H9 (cell line): ENCODE data around the gene TPD52L2. TPM values are rescaled to one million over a fixed set of nuclear protein-coding genes. Genes with fewer than 3 reads are reported as not detected.

Experiments
- DNase-seq: peaks from one replicate; pipeline ENCODE4 v3.0.0-alpha.2; 2017
- H2AFZ ChIP-seq: one replicate; pipeline ENCODE4 v1.6.1; 2013; ENCODE audit warnings: mild to moderate bottlenecking, low read length, control low read depth, moderate library complexity
- H2AK5ac ChIP-seq: 2 replicates; pipeline ENCODE4 v1.6.1; 2013; ENCODE audit warnings: low read length, control low read depth, mixed read lengths; ENCODE audit not compliant: insufficient read length
- H2BK120ac ChIP-seq: one replicate; pipeline ENCODE4 v1.6.1; 2013; ENCODE audit warnings: low read depth, mild to moderate bottlenecking, low read length, control low read depth, inconsistent platforms; ENCODE audit not compliant: poor library complexity, severe bottlenecking
- H2BK12ac ChIP-seq: 2 replicates; pipeline ENCODE4 v1.6.1; 2013; ENCODE audit warnings: low read length, control low read depth, mixed read lengths, low read depth; ENCODE audit not compliant: insufficient read length
- H2BK15ac ChIP-seq: 2 replicates; pipeline ENCODE4 v1.6.1; 2013; ENCODE audit warnings: low read depth, low read length, control low read depth
- H2BK20ac ChIP-seq: one replicate; pipeline ENCODE4 v1.6.1; 2013; ENCODE audit warnings: low read depth, mild to moderate bottlenecking, low read length, control low read depth, inconsistent platforms; ENCODE audit not compliant: poor library complexity, severe bottlenecking
- H2BK5ac ChIP-seq: 2 replicates; pipeline ENCODE4 v1.6.1; 2013; ENCODE audit warnings: low read length, control low read depth, mixed read lengths; ENCODE audit not compliant: insufficient read length
- H3K14ac ChIP-seq: 2 replicates; pipeline ENCODE4 v1.6.1; 2013; ENCODE audit warnings: low read length, control low read depth; ENCODE audit not compliant: insufficient read depth
- H3K18ac ChIP-seq: 2 replicates; pipeline ENCODE4 v1.6.1; 2013; ENCODE audit warnings: low read depth, mild to moderate bottlenecking, mixed read lengths, low read length, control low read depth; ENCODE audit not compliant: insufficient read length
- H3K23ac ChIP-seq: 2 replicates; pipeline ENCODE4 v1.6.1; 2013; ENCODE audit warnings: low read length, control low read depth, mixed read lengths, low read depth; ENCODE audit not compliant: insufficient read length
- H3K23me2 ChIP-seq: 2 replicates; pipeline ENCODE4 v1.6.1; 2013; ENCODE audit warnings: low read depth, mild to moderate bottlenecking, mixed read lengths, low read length, control low read depth; ENCODE audit not compliant: insufficient read length, poor library complexity, severe bottlenecking
- H3K27ac ChIP-seq: 2 replicates; pipeline ENCODE4 v1.5.1; 2013; ENCODE audit warnings: low read length, control low read depth, mixed read lengths, low read depth; ENCODE audit not compliant: insufficient read length
- H3K27me3 ChIP-seq: 2 replicates; pipeline ENCODE4 v1.6.1; 2013; ENCODE audit warnings: low read length, control low read depth, inconsistent platforms; ENCODE audit not compliant: insufficient read depth
- H3K4ac ChIP-seq: 2 replicates; pipeline ENCODE4 v1.6.1; 2013; ENCODE audit warnings: low read depth, mild to moderate bottlenecking, control low read depth, inconsistent platforms, low read length, moderate library complexity
- H3K4me1 ChIP-seq: 2 replicates; pipeline ENCODE4 v1.6.1; 2013; ENCODE audit warnings: low read length, control low read depth, inconsistent platforms; ENCODE audit not compliant: insufficient read depth
- H3K4me2 ChIP-seq: 2 replicates; pipeline ENCODE4 v1.6.1; 2013; ENCODE audit warnings: low read length, control low read depth, mixed read lengths; ENCODE audit not compliant: insufficient read length, insufficient read depth
- H3K56ac ChIP-seq: 2 replicates; pipeline ENCODE4 v1.6.1; 2013; ENCODE audit warnings: low read depth, mild to moderate bottlenecking, mixed read lengths, low read length, control low read depth; ENCODE audit not compliant: insufficient read length
- H3K79me1 ChIP-seq: 2 replicates; pipeline ENCODE4 v1.6.1; 2013; ENCODE audit warnings: low read depth, mild to moderate bottlenecking, moderate library complexity, low read length, control low read depth, inconsistent platforms; ENCODE audit not compliant: insufficient read depth, poor library complexity, severe bottlenecking
- H3K79me2 ChIP-seq: 2 replicates; pipeline ENCODE4 v1.6.1; 2013; ENCODE audit warnings: low read length, control low read depth, inconsistent platforms; ENCODE audit not compliant: insufficient read depth
- H3K9ac ChIP-seq: 2 replicates; pipeline ENCODE4 v1.6.1; 2013; ENCODE audit warnings: low read length, control low read depth, mixed read lengths; ENCODE audit not compliant: insufficient read length; ENCODE audit errors: extremely low read depth
- H3K9me3 ChIP-seq: one replicate; pipeline ENCODE4 v1.6.1; 2013; ENCODE audit warnings: low read depth, low read length, inconsistent platforms; ENCODE audit not compliant: control insufficient read depth
- H3T11ph ChIP-seq: one replicate; pipeline ENCODE4 v1.6.1; 2013; ENCODE audit warnings: mild to moderate bottlenecking, low read length, control low read depth, inconsistent platforms
- H4K20me1 ChIP-seq: one replicate; pipeline ENCODE4 v1.6.1; 2013; ENCODE audit not compliant: control insufficient read depth, insufficient read length, insufficient read depth
- H4K5ac ChIP-seq: 2 replicates; pipeline ENCODE4 v1.6.1; 2013; ENCODE audit warnings: low read depth, mild to moderate bottlenecking, mixed read lengths, low read length, control low read depth; ENCODE audit not compliant: insufficient read length
- H4K8ac ChIP-seq: replicated peaks from 2 replicates; pipeline ENCODE4 v1.6.1; 2013; ENCODE audit warnings: low read length, control low read depth, mixed read lengths, low read depth; ENCODE audit not compliant: insufficient read length
- H4K91ac ChIP-seq: 2 replicates; pipeline ENCODE4 v1.6.1; 2013; ENCODE audit warnings: low read depth, mild to moderate bottlenecking, moderate library complexity, mixed read lengths, low read length, control low read depth; ENCODE audit not compliant: insufficient read length
- H3K27ac Mint-ChIP-seq, 3 experiments: 2 replicates in 2 of 3; 3 replicates in 1 of 3; pipeline ENCODE4 v1.8.0; 2020 to 2021; ENCODE audit warnings: mixed read lengths in 3 of 3, mild to moderate bottlenecking in 1 of 3, moderate library complexity in 1 of 3
- H3K27me3 Mint-ChIP-seq: 2 replicates; pipeline ENCODE4 v1.8.0; 2021; ENCODE audit warnings: low read depth, mild to moderate bottlenecking, moderate library complexity, mixed read lengths
- H3K36me3 Mint-ChIP-seq, 3 experiments: 2 replicates in 2 of 3; 3 replicates in 1 of 3; pipeline ENCODE4 v1.8.0; 2020 to 2021; ENCODE audit warnings: low read depth in 3 of 3, mixed read lengths in 3 of 3; ENCODE audit not compliant: insufficient read depth in 1 of 3
- H3K4me1 Mint-ChIP-seq, 2 experiments: 2 replicates each; pipeline ENCODE4 v1.8.0; 2020; ENCODE audit warnings: mixed read lengths in 2 of 2
- H3K4me3 Mint-ChIP-seq, 2 experiments: 2 replicates in 1 of 2; 3 replicates in 1 of 2; pipeline ENCODE4 v1.8.0; 2020 to 2021; ENCODE audit warnings: mild to moderate bottlenecking in 2 of 2, mixed read lengths in 2 of 2, moderate library complexity in 1 of 2
- H3K9me3 Mint-ChIP-seq, 2 experiments: 2 replicates in 1 of 2; 3 replicates in 1 of 2; pipeline ENCODE4 v1.8.0; 2020; ENCODE audit warnings: mild to moderate bottlenecking in 2 of 2, mixed read lengths in 2 of 2, moderate library complexity in 1 of 2
- WGBS: extraction: QIAGEN DNeasy Blood & Tissue Kit; methylation state at CpG from one replicate; pipeline ENCODE4 v1.1.7; 2013; ENCODE audit warnings: missing lambda C conversion rate, low lambda C conversion rate, mixed read lengths; ENCODE audit not compliant: insufficient read length; ENCODE audit errors: extremely low coverage; 5-methylcytosine and 5-hydroxymethylcytosine counted together
- total RNA-seq: library from RNA; stranded (reverse); gene quantifications from 2 replicates; pipeline ENCODE4 v1.2.1, GENCODE V29; 2021
- TF ChIP-seq, protein P1 (sequence below): fragments of 200-600 bp; sonication (generic); conservative IDR thresholded peaks from 3 replicates; pipeline ENCODE4 v1.8.0; 2021; ENCODE audit warnings: antibody characterized with exemption, mild to moderate bottlenecking

Gene TPD52L2
- total RNA-seq, 1 experiment from 2014 or later = 94.1 TPM

DNA sequence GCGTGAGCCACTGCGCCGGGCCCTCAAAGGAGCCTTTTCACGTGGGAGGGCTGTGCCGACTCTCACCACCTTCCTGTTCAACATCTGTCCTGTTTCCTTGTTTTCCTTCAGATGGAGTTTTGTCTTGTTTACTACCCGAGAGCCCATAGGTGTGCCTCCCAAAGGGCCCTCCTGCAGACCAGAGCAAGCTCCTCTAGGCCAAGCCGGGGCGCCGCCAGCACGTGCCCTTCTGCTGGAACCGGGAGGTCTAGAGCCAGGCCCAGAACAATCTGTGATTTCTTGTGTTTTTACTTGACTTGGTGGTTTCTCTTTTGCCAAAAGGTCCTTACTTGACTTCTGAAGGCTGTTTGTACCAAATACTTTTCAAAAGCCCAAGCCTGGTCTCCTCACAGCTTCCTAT is 21.9 kb downstream of the TPD52L2 start:
- no peak overlapping the region for H3K56ac ChIP-seq
- H3K23ac ChIP-seq = no peak overlapping the region
- no peak overlapping the region for H3K4me2 ChIP-seq
- no peak overlapping the region for H2BK15ac ChIP-seq
- no peak overlapping the region for H3T11ph ChIP-seq
- no peak overlapping the region for H4K8ac ChIP-seq
- H3K79me2 ChIP-seq = no peaks in the 10 kb centered on the region
- Mint-ChIP-seq H3K27ac (peak overlapping the region; percentile 74 to 88 (median 88); a peak in 5 of 7 replicates), H3K27me3 (no peaks in the 10 kb centered on the region), H3K36me3 (peaks cover 19 to 76% (median 76%) of the 10 kb centered on the region in 3 experiments; a peak in 6 of 7 replicates), H3K4me3 (no peak overlapping the region), H3K9me3 (no peaks in the 10 kb centered on the region), H3K4me1 (no peaks in the 10 kb centered on the region)
- no peak overlapping the region for H4K5ac ChIP-seq
- H2BK20ac ChIP-seq = no peak overlapping the region
- no peak overlapping the region for H3K9ac ChIP-seq
- H3K27ac ChIP-seq = no peak overlapping the region
- no peak overlapping the region for H2BK12ac ChIP-seq
- no peaks in the 10 kb centered on the region for H3K4me1 ChIP-seq
- no peak overlapping the region for H2AFZ ChIP-seq
- no peak overlapping the region for H4K91ac ChIP-seq
- no peaks in the 10 kb centered on the region for H3K23me2 ChIP-seq
- no peaks in the 10 kb centered on the region for H3K79me1 ChIP-seq
- H3K14ac ChIP-seq = no peak overlapping the region
- no peak overlapping the region for H2AK5ac ChIP-seq
- no CpG with 5 or more reads among the region's 11 CpGs for WGBS
- H2BK5ac ChIP-seq = no peak overlapping the region
- TF ChIP-seq, protein P1, sequence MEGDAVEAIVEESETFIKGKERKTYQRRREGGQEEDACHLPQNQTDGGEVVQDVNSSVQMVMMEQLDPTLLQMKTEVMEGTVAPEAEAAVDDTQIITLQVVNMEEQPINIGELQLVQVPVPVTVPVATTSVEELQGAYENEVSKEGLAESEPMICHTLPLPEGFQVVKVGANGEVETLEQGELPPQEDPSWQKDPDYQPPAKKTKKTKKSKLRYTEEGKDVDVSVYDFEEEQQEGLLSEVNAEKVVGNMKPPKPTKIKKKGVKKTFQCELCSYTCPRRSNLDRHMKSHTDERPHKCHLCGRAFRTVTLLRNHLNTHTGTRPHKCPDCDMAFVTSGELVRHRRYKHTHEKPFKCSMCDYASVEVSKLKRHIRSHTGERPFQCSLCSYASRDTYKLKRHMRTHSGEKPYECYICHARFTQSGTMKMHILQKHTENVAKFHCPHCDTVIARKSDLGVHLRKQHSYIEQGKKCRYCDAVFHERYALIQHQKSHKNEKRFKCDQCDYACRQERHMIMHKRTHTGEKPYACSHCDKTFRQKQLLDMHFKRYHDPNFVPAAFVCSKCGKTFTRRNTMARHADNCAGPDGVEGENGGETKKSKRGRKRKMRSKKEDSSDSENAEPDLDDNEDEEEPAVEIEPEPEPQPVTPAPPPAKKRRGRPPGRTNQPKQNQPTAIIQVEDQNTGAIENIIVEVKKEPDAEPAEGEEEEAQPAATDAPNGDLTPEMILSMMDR = no peak
- H3K9me3 ChIP-seq = no peaks in the 10 kb centered on the region
- no peak for DNase-seq
- no peak overlapping the region for H3K18ac ChIP-seq
- H3K27me3 ChIP-seq = no peaks in the 10 kb centered on the region
- no peak overlapping the region for H2BK120ac ChIP-seq
- no peaks in the 10 kb centered on the region for H4K20me1 ChIP-seq
- no peak overlapping the region for H3K4ac ChIP-seq
